Smooth muscle cell (in vitro differentiated cells): ENCODE results near the gene CSTF1. TPM values are rescaled to one million over a fixed set of nuclear protein-coding genes. Genes with fewer than 3 reads are reported as not detected.
A peak's percentile ranks its signal among the peaks of the same experiment; 100 is the strongest.

ENCODE experiments used
- DNase-seq: peaks from one replicate; lab custom pipeline; 2025; ENCODE audit not compliant: unreplicated experiment; lab: John Stamatoyannopoulos, UW
- H2AFZ ChIP-seq: fragments of 200-600 bp; sonication (generic); 2 replicates; pipeline ENCODE4 v1.6.0; 2016; ENCODE audit warnings: antibody characterized with exemption, low read depth, mild to moderate bottlenecking
- H3F3A ChIP-seq: fragments of 200-600 bp; sonication (generic); 2 replicates; pipeline ENCODE4 v1.6.0; 2017; ENCODE audit warnings: antibody characterized with exemption, low read depth
- H3K27ac ChIP-seq: fragments of 200-600 bp; sonication (generic); 2 replicates; pipeline ENCODE4 v1.5.1; 2016; ENCODE audit warnings: low read depth, mild to moderate bottlenecking
- H3K27me3 ChIP-seq: fragments of 200-600 bp; sonication (generic); 2 replicates; pipeline ENCODE4 v1.6.1; 2016; ENCODE audit warnings: low read depth, mild to moderate bottlenecking
- H3K36me3 ChIP-seq: fragments of 200-600 bp; sonication (generic); 2 replicates; pipeline ENCODE4 v1.5.1; 2016; ENCODE audit warnings: low read depth
- H3K4me1 ChIP-seq: fragments of 200-600 bp; sonication (generic); 2 replicates; pipeline ENCODE4 v1.5.1; 2016; ENCODE audit warnings: low read depth
- H3K4me2 ChIP-seq: fragments of 200-600 bp; sonication (generic); 2 replicates; pipeline ENCODE4 v1.6.0; 2016; ENCODE audit warnings: mild to moderate bottlenecking
- H3K4me3 ChIP-seq: fragments of 200-600 bp; sonication (generic); 2 replicates; pipeline ENCODE4 v1.5.1; 2016; ENCODE audit warnings: mild to moderate bottlenecking
- H3K79me2 ChIP-seq: fragments of 200-600 bp; sonication (generic); 2 replicates; pipeline ENCODE4 v1.6.0; 2016; ENCODE audit warnings: low read depth, mild to moderate bottlenecking
- H3K9ac ChIP-seq: fragments of 200-600 bp; sonication (generic); 2 replicates; pipeline ENCODE4 v1.6.0; 2016; ENCODE audit warnings: low read depth
- H3K9me3 ChIP-seq: fragments of 200-600 bp; sonication (generic); replicated peaks from 2 replicates; pipeline ENCODE4 v1.5.1; 2016; ENCODE audit warnings: low read depth
- H4K20me1 ChIP-seq: fragments of 200-600 bp; sonication (generic); 2 replicates; pipeline ENCODE4 v1.6.0; 2016; ENCODE audit warnings: low read depth
- WGBS: methylation state at CpG from one replicate; pipeline ENCODE4 v1.1.7; 2016; ENCODE audit warnings: low lambda C conversion rate; 5-methylcytosine and 5-hydroxymethylcytosine counted together
- polyA plus RNA-seq: library from polyadenylated mRNA; unstranded; fragments of >200 nt; fragmentation: Nextera tagmentation; extraction: Ambion mirVana; gene quantifications from 2 replicates; pipeline ENCODE4 v1.2.1, GENCODE V29; 2016
- total RNA-seq: library from RNA; depleted of rRNA; stranded (reverse); fragments of >200 nt; gene quantifications from 2 replicates; pipeline ENCODE4 v1.2.3, GENCODE V29; 2014
- TF ChIP-seq, protein P1 (sequence below): fragments of 200-600 bp; sonication (generic); IDR thresholded peaks from 2 replicates; pipeline ENCODE4 v1.5.1; 2017; ENCODE audit warnings: borderline replicate concordance, mild to moderate bottlenecking, antibody characterized with exemption; ENCODE audit not compliant: insufficient read depth, poor library complexity, severe bottlenecking

The CSTF1 gene
- total and polyA plus RNA-seq, 2 experiments from 2014 or later, result 27.8 to 38.5 TPM

DNA sequence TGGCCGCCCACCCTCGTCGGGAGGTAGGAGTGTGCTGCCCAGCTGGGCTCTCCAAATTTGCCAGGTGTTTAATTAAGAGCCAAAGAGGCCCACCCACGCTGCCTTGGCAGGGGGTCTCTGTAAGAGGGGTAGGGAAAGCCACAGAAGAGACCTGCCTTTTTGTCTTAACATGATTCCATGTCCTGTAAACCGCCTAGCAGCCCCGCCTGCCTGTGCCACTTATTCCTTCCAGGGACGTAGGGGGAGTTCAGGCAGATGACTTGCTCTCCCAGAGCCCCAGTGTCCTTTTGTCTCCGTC, 31.6 kb upstream of the CSTF1 start:
- 71% methylated on average over 8 of the region's 8 CpGs for WGBS
- no peak overlapping the region for H3K4me3 ChIP-seq
- H3K9ac ChIP-seq, result no peak overlapping the region
- H2AFZ ChIP-seq, result no peak overlapping the region
- peaks cover 17% of the 10 kb centered on the region for H3K4me1 ChIP-seq
- no peak overlapping the region for H3K27ac ChIP-seq
- peak overlapping the region; percentile 100 for H3K4me2 ChIP-seq
- H3F3A ChIP-seq, result peaks cover 8% of the 10 kb centered on the region
- no peaks in the 10 kb centered on the region for H3K36me3 ChIP-seq
- TF ChIP-seq, protein P1, sequence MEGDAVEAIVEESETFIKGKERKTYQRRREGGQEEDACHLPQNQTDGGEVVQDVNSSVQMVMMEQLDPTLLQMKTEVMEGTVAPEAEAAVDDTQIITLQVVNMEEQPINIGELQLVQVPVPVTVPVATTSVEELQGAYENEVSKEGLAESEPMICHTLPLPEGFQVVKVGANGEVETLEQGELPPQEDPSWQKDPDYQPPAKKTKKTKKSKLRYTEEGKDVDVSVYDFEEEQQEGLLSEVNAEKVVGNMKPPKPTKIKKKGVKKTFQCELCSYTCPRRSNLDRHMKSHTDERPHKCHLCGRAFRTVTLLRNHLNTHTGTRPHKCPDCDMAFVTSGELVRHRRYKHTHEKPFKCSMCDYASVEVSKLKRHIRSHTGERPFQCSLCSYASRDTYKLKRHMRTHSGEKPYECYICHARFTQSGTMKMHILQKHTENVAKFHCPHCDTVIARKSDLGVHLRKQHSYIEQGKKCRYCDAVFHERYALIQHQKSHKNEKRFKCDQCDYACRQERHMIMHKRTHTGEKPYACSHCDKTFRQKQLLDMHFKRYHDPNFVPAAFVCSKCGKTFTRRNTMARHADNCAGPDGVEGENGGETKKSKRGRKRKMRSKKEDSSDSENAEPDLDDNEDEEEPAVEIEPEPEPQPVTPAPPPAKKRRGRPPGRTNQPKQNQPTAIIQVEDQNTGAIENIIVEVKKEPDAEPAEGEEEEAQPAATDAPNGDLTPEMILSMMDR, result no peak
- DNase-seq, result no peak
- H3K9me3 ChIP-seq, result no peaks in the 10 kb centered on the region
- H3K27me3 ChIP-seq, result no peaks in the 10 kb centered on the region
- peaks cover 35% of the 10 kb centered on the region for H4K20me1 ChIP-seq
- peaks cover 26% of the 10 kb centered on the region for H3K79me2 ChIP-seq

GRCh38 chr20:56361900-56362299, 30.5 kb upstream of the CSTF1 start:
- Histone ChIP-seq H4K20me1 (peaks cover 35% of the 10 kb centered on the region), H3K4me3 (no peak overlapping the region), H3K36me3 (no peaks in the 10 kb centered on the region), H3F3A (peaks cover 12% of the 10 kb centered on the region), H2AFZ (no peak overlapping the region), H3K4me1 (peaks cover 17% of the 10 kb centered on the region), H3K79me2 (peaks cover 26% of the 10 kb centered on the region), H3K9me3 (no peaks in the 10 kb centered on the region), H3K27me3 (no peaks in the 10 kb centered on the region), H3K27ac (no peak overlapping the region), H3K9ac (no peak overlapping the region), H3K4me2 (no peak overlapping the region)
- TF ChIP-seq, protein P1, result no peak
- WGBS, result 96% methylated on average over 8 of the region's 8 CpGs
- no peak for DNase-seq

GRCh38 chr20:56362833-56363413, 29.5 kb upstream of the CSTF1 start:
- Histone ChIP-seq H3K9ac (no peak overlapping the region), H2AFZ (no peak overlapping the region), H4K20me1 (peaks cover 35% of the 10 kb centered on the region), H3K36me3 (no peaks in the 10 kb centered on the region), H3K4me3 (no peak overlapping the region), H3K79me2 (peaks cover 26% of the 10 kb centered on the region), H3K27ac (no peak overlapping the region), H3K4me1 (peaks cover 16% of the 10 kb centered on the region), H3F3A (peaks cover 12% of the 10 kb centered on the region), H3K4me2 (no peak overlapping the region), H3K27me3 (no peaks in the 10 kb centered on the region), H3K9me3 (no peaks in the 10 kb centered on the region)
- TF ChIP-seq, protein P1, result no peak
- 71% methylated on average over 8 of the region's 8 CpGs for WGBS
- DNase-seq, result no peak

- no peak for DNase-seq
- TF ChIP-seq, protein P1, result no peak
- H3K36me3 ChIP-seq, result no peaks in the 10 kb centered on the region
- no peaks in the 10 kb centered on the region for H3K27me3 ChIP-seq
- peaks cover 11% of the 10 kb centered on the region for H3K4me1 ChIP-seq
- no peaks in the 10 kb centered on the region for H3K9me3 ChIP-seq
- 95% methylated on average over 6 of the region's 6 CpGs for WGBS
- H3K4me3 ChIP-seq, result no peak overlapping the region
- H3F3A ChIP-seq, result peaks cover 6% of the 10 kb centered on the region
- H3K79me2 ChIP-seq, result peaks cover 26% of the 10 kb centered on the region
- H3K9ac ChIP-seq, result no peak overlapping the region
- H4K20me1 ChIP-seq, result peaks cover 35% of the 10 kb centered on the region
- no peak overlapping the region for H3K4me2 ChIP-seq
- no peak overlapping the region for H2AFZ ChIP-seq
- H3K27ac ChIP-seq, result no peak overlapping the region
Measured at GRCh38 chr20:56363491-56363890, 29.0 kb upstream of the CSTF1 start.
